ENCODE results near the gene RNASE11.

Gene RNASE11

DNA sequence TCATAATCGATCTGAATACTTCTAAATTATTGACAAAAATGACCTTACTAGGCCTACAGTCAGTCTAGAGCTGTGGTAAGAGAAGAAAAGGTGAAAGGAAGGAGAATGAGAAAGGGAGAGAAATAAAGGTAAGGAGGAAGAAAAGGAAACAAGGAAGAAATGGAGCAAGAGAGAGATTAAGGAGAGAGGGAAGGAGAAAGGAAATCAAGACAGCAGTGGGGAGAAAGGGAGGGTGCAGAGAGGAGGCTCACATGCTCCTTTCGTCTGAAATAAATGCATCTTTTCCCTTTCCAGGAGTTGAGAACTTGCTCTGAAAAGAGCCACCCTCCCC lies 30.6 kb downstream of the RNASE11 start:
- TF ChIP-seq EZH2phosphoT487 (IDR thresholded peaks at IDR 0.05; ENCODE audit: low read depth), result no peak
- TF ChIP-seq, protein P1, sequence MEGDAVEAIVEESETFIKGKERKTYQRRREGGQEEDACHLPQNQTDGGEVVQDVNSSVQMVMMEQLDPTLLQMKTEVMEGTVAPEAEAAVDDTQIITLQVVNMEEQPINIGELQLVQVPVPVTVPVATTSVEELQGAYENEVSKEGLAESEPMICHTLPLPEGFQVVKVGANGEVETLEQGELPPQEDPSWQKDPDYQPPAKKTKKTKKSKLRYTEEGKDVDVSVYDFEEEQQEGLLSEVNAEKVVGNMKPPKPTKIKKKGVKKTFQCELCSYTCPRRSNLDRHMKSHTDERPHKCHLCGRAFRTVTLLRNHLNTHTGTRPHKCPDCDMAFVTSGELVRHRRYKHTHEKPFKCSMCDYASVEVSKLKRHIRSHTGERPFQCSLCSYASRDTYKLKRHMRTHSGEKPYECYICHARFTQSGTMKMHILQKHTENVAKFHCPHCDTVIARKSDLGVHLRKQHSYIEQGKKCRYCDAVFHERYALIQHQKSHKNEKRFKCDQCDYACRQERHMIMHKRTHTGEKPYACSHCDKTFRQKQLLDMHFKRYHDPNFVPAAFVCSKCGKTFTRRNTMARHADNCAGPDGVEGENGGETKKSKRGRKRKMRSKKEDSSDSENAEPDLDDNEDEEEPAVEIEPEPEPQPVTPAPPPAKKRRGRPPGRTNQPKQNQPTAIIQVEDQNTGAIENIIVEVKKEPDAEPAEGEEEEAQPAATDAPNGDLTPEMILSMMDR (IDR thresholded peaks at IDR 0.05; ENCODE audit: low read depth, low read length), result no peak
- Histone ChIP-seq H3K27ac (ENCODE audit: low read length) (no peak overlapping the region), H3K4me2 (ENCODE audit: low read length) (no peak overlapping the region), H3K27me3 (ENCODE audit: low read depth, low read length) (no peaks in the 10 kb centered on the region), H3K79me2 (ENCODE audit: low read length) (no peaks in the 10 kb centered on the region), H3K36me3 (replicated peaks; ENCODE audit: low read depth, low read length) (no peaks in the 10 kb centered on the region), H3K9me3 (ENCODE audit: insufficient read depth, low read length) (no peaks in the 10 kb centered on the region), H3K9ac (ENCODE audit: low read length) (no peak overlapping the region), H3K4me1 (ENCODE audit: low read length) (no peaks in the 10 kb centered on the region), H2AFZ (ENCODE audit: low read depth, low read length) (0 out of 2 replicates have a peak overlapping the region, but pooled peaks have one; percentile 11), H4K20me1 (ENCODE audit: insufficient read depth, low read length) (no peaks in the 10 kb centered on the region), H3K4me3 (ENCODE audit: low read length) (no peak overlapping the region)

DNA sequence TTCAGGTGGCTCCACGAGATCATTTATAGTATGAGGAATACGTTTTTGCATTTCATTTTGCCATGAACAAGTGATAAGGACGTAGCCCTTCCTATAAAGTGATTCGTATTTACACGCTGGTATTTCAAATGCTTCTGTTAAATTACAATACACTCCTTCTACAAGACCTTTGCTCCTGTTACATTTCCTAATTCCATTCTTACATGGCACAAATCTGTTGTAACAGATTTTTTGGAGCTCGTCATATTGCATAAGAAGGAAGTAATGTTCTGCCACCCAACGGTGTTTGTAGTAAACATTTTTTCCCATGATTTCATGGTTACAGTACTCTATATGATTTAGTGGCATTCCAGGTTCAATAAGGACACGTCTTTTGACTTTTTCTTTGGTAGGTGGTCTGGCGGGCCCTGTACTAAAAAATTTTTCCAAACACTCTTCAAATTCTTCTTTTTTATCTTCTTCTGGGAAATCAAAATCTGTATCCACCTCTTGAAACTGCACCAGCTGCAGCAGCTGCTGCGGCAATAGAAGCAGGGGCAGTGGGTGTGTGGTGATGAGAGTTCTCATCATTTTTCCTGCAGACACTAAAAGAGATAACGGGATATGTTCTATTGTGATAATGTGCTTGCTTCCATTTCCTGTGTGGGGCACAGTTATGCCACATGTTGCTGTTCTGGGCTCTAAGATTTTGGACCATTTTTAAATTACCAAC lies 31.1 kb downstream of the RNASE11 start:
- Histone ChIP-seq H3K9me3 (ENCODE audit: insufficient read depth, low read length) (no peaks in the 10 kb centered on the region), H2AFZ (ENCODE audit: low read depth, low read length) (0 out of 2 replicates have a peak overlapping the region, but pooled peaks have one; percentile 11), H3K79me2 (ENCODE audit: low read length) (no peaks in the 10 kb centered on the region), H3K9ac (ENCODE audit: low read length) (no peak overlapping the region), H3K36me3 (replicated peaks; ENCODE audit: low read depth, low read length) (no peaks in the 10 kb centered on the region), H3K27me3 (ENCODE audit: low read depth, low read length) (no peaks in the 10 kb centered on the region), H3K4me3 (ENCODE audit: low read length) (no peak overlapping the region), H3K4me1 (ENCODE audit: low read length) (no peaks in the 10 kb centered on the region), H4K20me1 (ENCODE audit: insufficient read depth, low read length) (no peaks in the 10 kb centered on the region), H3K4me2 (ENCODE audit: low read length) (no peak overlapping the region), H3K27ac (ENCODE audit: low read length) (no peak overlapping the region)
- no peak for TF ChIP-seq EZH2phosphoT487 (IDR thresholded peaks at IDR 0.05; ENCODE audit: low read depth)
- TF ChIP-seq, protein P1 (IDR thresholded peaks at IDR 0.05; ENCODE audit: low read depth, low read length), result no peak

DNA sequence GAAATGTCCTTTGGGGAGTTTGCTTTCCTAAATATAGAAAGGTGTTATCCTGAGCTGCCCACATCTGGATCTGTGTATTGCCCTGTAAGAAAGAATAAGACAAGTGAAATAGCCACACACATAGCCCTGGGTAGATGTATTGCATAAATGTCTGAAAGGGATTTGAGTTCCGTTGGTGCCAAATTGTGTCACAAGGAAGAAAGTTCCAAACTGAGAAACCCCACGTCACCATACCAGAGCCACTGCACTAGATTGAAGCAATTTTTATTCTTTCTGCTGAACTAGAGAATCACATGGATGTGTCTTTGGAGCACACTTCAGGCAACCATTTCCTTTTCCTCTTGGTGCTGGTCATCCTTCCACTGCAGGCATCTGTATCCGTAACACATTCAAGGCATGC lies 32.0 kb downstream of the RNASE11 start:
- no peaks in the 10 kb centered on the region for H3K9me3 ChIP-seq (ENCODE audit: insufficient read depth, low read length)
- no peak overlapping the region for H3K4me3 ChIP-seq (ENCODE audit: low read length)
- no peak overlapping the region for H3K9ac ChIP-seq (ENCODE audit: low read length)
- H3K4me1 ChIP-seq (ENCODE audit: low read length), result no peaks in the 10 kb centered on the region
- no peaks in the 10 kb centered on the region for H3K79me2 ChIP-seq (ENCODE audit: low read length)
- no peaks in the 10 kb centered on the region for H3K36me3 ChIP-seq (replicated peaks; ENCODE audit: low read depth, low read length)
- H3K27ac ChIP-seq (ENCODE audit: low read length), result no peak overlapping the region
- TF ChIP-seq, protein P1 (IDR thresholded peaks at IDR 0.05; ENCODE audit: low read depth, low read length), result no peak
- TF ChIP-seq EZH2phosphoT487 (IDR thresholded peaks at IDR 0.05; ENCODE audit: low read depth), result no peak
- no peak overlapping the region for H3K4me2 ChIP-seq (ENCODE audit: low read length)
- H2AFZ ChIP-seq (ENCODE audit: low read depth, low read length), result no peak overlapping the region
- H4K20me1 ChIP-seq (ENCODE audit: insufficient read depth, low read length), result no peaks in the 10 kb centered on the region
- H3K27me3 ChIP-seq (ENCODE audit: low read depth, low read length), result no peaks in the 10 kb centered on the region

DNA sequence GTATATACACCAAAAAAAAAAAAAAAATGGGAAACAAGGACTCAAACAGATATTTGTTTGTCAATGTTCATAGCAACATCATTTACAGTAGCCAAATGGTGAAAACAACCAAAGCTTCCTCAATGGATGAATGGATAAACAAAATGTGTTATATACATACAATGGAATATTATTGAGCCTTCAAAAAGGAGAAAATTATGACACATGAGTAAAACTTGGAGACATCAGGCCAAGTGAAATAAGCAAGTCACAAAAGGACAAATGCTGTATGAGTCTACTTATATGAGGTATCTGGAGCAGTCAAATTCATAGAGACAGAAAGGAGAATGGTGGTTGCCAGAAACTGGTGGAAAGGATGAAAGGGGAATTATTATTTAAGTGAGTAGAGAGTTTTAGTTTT lies 34.8 kb downstream of the RNASE11 start:
- TF ChIP-seq EZH2phosphoT487 (IDR thresholded peaks at IDR 0.05; ENCODE audit: low read depth), result no peak
- Histone ChIP-seq H3K27me3 (ENCODE audit: low read depth, low read length) (no peaks in the 10 kb centered on the region), H3K4me3 (ENCODE audit: low read length) (no peak overlapping the region), H2AFZ (ENCODE audit: low read depth, low read length) (no peak overlapping the region), H3K9me3 (ENCODE audit: insufficient read depth, low read length) (no peaks in the 10 kb centered on the region), H3K79me2 (ENCODE audit: low read length) (no peaks in the 10 kb centered on the region), H3K4me1 (ENCODE audit: low read length) (no peaks in the 10 kb centered on the region), H3K4me2 (ENCODE audit: low read length) (no peak overlapping the region), H4K20me1 (ENCODE audit: insufficient read depth, low read length) (no peaks in the 10 kb centered on the region), H3K36me3 (replicated peaks; ENCODE audit: low read depth, low read length) (no peaks in the 10 kb centered on the region), H3K27ac (ENCODE audit: low read length) (no peak overlapping the region), H3K9ac (ENCODE audit: low read length) (no peak overlapping the region)
